HG02938 (cell line): ENCODE measurements around the gene TMTC4.
A peak's percentile ranks its signal among the peaks of the same experiment; 100 is the strongest.

Experiments used
- ATAC-seq: cut with Tn5 transposase; IDR thresholded peaks from one replicate; pipeline ENCODE4 v1.9.1; 2021; ENCODE audit warnings: mild to moderate bottlenecking, moderate library complexity; ENCODE audit not compliant: unreplicated experiment

Gene TMTC4

DNA sequence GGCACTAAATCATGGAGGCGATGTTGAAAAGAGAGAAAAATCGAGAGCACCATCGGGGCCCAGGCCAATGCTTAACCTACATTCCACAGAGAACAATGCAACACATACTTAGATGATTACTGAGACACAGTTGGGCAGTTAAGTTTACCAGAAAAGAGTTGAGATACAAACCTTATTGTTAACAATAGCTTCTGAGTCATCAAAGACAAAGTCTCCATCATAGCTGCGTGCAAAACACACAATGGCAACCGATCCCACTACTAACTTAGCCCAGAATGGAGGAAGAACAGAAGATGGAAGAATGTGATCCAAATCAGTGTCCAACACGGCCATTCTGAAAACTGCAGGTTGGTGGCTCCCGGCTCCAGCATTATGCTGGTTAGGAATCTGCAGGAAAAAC, 6.2 kb downstream of the TMTC4 start:
- no peak for ATAC-seq

DNA sequence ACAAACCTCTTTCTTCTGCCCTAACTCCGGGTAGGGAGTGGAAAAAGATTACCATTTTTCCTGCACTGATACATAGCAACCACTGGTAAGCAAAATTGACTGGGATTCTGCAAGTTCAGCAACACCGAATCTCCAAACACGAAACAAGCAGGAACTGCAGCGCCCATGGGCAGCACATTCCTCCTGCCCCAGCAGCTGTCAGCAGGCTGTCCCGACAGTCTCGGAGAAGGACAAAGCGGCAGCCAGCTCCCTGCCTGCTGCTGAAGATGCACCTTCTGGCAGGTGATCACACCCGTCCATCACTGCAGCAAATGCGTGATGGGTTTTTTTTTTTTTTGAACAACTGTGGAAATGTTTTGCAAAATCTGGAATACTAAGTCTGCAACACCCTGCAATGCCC, 6.7 kb downstream of the TMTC4 start:
- ATAC-seq: no peak

DNA sequence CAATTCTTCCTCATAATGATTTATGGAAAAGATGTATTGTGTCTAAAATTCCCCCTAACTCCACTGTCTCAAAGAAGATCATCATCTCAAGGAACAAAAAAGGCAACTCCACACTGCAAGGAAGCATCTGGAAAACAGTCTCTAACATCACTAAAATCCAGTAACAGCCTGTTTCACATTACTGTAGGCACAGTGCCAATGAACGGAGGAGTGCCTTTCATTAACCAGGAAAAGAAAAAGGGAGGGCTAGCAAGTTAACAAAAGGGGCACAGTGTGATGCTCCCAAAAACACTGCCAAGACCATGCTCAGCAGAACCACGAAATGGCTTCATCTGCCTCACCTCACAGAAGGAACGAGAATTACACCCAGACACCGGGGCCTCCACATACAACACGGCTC, 8.5 kb downstream of the TMTC4 start:
- no peak for ATAC-seq

DNA sequence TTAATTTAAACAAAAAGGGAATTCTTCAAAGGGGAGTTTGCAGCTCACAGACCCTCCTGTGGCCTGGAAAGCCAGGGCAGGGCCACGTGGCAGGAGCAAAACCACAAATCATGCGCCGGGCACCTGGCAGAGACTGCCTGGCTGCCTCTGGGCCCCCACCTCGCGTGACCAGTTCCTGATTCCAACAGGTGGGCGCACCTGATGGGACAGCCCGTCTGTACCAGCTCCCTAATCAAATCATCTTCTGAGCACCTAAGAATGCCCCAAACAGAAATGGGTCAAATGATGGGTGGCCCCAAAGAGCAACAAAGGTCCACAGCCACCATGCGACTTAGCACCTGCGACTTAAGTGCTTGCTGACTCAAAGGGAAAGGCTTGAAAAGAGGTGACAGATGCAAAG, 9.2 kb downstream of the TMTC4 start:
- no peak for ATAC-seq

DNA sequence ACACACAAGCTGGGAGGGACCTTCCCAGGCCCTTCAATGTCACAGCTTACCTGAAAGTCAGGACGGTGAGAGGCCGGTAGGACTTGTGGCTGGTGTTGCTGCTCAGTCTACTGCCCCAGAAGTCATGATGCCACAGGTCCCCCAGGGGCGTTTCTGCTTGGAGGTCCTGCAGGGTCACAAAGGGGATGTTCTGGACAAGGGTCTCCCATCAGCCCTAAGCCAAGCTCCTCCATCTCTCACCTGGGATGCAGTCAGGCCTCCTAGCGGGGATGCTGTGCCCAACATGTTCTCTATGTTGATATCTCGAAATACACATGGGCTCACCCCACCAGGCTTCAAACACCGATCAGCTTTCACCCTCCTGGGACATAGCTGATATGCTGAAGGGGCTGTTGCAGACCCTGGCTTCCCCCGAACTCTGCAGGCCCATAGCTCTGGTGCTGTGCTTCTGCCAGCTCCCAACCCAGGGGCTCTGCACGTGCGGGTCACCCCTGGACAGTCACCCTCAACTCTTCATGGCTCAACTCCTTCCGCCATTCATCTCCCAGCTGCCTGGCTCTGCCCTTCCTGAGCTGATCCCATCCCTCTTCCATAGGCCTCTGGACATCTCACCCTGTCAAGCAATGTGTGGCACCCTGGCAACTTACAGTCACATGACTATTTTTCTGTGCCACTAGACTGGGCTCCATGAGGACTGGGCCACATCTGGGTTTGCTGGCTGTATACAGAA, 10.3 kb downstream of the TMTC4 start:
- ATAC-seq: no peak

DNA sequence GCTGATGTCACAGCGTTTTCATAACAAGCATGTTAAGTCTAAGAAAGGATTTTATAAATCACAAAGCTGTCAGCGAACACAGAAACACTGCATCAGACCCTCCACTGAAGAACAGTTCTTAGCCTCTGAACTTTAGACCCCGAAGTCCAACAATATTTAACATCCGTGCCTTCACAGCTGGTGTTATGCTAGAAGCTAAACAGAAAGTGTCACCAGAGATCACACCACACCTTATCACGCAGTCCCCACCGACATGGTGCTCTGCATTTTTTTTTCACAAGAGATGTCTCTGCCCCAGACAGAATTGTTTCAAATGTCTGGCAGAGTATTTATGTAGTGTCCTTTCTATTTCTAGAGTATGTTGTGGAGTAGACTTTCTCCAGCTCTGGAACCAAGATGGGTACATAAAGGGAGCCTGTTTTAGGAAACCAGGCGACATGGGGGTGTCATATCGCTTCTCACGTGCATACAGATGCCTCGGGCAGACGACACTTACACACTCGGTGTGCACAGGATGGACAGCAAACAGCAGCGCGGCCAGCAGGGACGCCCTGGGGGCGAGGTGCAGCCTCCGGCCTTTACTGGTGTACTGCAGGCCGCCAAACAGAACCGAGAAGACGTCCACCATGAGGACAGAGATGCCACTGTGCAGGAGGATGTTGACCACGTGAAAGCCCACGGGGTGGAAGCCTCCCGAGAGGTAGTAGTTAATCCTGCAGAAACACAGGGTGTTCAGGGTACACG, 12.0 kb downstream of the TMTC4 start:
- ATAC-seq: no peak

DNA sequence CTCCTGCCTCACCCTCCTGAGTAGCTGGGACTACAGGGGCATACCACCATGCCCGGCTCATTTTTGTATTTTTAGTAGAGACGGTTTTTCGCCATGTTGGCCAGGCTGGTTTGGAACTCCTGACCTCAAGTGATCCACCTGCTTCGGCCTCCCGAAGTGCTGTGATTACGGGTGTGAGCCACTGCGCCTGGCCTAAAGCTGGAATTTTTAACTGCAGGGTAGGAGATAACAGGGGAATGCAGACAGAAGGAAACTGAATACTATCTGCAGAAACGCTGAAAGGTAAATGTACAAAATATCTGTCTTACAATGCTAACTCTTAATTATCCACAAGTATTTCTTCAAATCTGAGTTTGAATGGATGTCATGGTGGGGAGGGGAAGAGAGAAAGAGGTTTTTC, 13.8 kb downstream of the TMTC4 start:
- no peak for ATAC-seq

DNA sequence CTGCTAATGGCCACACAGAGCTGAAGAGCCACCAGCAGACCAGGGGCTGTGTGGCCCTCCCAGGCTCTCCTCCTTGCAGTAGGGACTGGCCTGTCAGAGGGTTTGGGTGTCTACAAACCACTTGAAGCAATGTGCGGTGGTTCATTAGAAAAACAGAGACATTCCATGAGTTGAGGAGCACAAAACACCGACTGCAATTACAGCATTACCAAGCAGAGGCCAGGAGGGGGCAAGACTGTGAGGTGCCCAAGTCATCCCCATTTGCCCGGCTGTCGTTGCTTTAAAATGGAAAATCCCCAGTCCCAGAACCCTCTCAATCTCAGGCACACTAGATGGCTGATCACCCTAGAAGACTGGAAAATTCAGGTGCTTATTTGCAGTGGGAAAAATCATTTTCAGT, 15.0 kb downstream of the TMTC4 start:
- ATAC-seq: no peak

DNA sequence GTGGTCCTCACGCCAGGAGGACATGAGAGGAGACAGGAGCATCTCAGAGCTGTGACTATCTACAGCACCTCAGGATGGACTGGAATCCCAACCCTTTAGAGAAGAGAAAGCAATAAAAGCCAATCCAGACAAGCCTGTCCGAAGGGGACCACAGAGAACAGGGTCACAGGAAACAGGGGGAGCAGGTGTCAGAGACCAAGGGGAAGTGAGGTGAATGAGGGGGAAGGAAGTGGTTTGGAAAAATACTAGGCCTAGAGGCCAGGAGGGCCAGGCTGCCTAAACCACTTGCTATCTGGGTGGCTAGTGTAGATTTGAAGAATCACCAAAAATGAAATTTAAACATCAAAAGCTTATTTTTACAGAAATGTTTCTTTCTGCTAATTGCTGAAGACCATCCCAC, 16.2 kb downstream of the TMTC4 start:
- peak; percentile 67 for ATAC-seq

DNA sequence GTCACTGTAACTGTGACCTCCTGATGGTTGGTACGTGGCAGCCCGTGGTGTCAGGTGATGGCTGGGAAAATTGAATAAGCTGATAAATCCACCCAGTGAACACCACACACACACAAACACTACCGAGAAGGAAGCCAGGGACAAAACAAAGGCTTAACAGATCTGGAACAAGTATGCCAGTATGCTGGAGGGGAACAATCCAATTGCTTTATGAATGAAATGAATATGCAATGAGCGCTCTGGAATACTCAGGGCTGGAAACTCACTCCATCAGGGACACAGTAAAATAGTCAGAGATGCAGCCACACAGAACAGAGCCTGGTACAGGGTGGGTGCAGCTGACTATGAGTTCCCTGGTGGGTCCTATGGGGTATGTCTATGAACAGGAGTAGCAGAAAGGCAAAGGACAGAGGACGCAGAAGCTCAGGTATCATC, 16.7 kb downstream of the TMTC4 start:
- ATAC-seq: no peak

DNA sequence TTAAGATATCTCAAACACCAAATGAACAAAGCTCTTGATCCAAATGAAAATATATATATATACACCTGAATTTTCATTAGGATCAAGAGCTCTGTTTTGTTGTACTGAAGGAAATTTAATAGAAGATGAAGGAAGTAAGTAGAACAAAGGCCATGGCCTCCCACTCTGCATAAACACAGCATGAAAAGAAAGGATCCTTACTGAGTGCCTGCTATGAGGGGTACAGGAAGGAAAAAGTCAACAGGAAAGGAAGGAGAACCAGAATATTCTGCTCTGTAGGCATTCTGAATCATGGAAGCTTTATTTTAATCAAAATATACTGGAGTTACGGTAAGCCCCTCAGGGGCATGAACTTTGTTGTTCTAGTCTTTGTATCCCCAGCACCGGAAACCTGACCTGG, 22.1 kb downstream of the TMTC4 start:
- ATAC-seq: no peak

DNA sequence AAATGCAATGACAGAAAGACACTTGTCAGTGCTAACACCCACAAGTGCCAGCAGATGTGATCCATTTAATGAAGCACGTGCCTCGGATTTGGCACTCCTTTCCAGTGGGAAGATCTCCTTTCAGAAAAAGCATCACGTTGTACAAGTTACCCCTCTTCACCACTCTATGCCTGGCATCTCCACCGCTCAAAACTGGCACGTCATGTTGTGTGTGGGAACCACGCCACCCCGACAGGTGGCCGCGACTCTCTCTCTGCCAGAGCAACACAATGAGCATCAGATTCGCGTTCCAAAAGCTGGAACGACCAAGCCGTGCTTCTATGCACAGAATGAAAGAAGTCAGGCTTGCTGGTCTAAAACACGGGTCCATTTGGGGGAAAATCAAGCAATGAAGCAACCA, 24.3 kb downstream of the TMTC4 start:
- ATAC-seq: no peak

DNA sequence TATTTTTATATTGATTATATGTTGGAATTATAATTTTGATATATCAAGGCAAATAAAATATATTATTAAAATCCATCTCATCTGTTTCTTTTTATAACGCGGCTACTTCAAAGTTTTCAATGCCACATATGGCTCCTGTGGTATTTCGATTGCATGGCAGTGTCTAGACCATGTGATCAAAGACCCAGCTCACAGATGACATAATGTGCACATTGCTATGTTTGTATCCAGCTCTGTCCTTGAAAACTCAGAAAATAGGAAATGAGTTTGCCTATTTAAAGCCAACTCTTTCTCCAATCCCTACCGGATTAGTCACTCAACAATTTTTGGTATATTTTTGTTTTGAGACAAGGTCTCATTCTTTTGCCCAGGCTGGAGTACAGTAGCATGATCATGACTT, 26.2 kb downstream of the TMTC4 start:
- no peak for ATAC-seq

DNA sequence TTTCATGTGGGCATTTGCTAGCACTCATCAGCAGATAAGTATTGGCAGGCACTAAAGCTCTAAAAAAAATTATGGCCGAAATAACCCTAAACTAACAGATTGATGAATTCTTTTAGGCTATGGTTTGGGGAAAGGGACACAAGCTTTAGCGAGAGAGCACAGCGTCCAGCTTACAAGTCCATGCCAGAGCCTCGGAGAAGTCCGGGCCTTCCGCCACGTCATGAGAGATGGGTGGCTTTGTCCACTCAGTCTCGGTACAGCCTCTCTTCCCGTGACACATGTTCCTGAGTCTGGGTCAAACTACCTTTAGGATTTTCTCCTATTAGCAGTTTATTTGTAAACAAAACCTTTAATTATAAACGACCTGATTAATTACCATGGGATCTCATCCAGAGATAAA, 27.7 kb downstream of the TMTC4 start:
- no peak for ATAC-seq

DNA sequence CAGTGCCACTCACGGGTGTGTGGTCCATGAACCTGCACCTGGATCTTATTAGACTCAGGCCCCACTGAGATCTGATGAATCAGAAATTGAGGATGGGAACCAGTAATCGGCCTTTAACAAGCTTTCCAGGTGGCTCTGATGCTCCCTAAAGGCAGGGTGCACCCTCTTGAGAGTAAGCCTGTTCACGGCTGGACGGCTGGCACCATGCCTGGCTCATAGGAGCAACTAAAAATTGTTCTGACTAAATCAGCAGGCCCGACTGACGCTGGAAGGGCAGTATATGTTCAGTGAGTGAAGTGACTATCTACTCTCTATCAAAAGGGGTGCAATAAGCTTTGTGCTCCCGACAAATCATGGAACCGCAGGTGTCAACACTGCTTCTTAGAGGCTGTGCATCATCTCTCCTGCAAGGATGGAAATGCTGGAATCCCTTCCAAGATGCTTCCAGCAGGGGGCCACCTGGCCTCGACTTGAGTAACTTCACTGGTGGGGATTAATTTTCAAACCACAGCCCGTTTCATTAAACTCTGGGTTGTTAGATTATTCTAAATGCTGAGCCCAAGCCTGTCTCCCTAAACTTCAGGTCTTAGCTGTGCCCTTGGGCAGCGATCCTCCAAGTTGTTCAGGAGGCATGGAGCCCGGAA, 28.4 kb downstream of the TMTC4 start:
- no peak for ATAC-seq

DNA sequence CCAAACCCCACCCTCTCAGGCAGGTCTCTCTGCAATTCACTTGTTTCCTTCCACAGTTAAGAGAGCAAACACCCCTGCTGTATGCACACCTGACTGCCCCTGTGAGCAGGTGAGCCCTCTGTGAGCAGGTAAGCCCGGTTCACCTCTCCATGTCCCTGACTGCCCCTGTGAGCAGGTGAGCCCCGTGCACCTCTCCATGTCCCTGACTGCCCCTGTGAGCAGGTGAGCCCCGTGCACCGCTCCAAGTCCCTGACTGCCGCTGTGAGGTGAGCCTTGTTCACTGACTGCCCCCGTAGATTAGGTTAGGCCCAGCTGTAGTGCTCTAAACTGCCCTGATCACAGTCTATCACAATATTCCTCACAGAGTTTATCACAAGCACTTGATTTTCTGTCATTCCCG, 29.2 kb downstream of the TMTC4 start:
- no peak for ATAC-seq

DNA sequence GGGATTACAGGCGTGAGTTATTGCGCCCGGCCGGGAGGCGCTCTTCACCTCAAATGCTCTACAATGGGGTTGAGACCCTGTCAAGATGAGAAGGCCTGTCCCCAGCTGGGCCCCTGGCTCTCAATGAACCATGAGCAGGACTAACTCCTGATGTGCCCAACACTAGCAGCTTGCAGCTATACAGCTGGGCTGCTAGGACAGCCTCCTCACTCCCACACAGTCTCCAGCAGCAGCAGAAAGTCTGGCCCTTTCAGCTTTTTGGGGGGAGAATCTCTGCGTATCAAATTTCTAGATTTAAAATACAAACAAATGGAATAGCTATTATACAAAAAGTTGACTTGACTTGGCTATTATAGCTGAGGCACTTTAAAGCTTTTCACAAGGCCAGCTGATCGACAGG, 30.2 kb downstream of the TMTC4 start:
- no peak for ATAC-seq

DNA sequence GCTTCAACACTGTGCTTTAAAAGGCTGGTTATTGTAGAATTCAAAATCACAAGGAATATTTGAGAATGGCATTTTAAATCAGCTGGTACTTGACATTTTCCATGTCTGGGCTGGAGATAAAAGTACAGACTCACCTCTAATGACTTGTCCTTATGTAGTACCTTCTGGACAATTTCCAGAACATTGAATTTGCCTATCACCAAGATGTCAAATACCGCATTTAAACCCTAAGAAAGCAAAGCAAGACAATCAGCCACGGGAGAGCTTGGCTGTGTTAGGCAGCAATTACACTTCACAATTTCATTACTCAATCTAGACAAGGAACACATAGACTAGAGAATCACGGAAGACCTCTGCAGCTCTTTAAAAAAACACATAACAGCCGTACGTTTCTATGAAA, 36.8 kb downstream of the TMTC4 start:
- no peak for ATAC-seq

DNA sequence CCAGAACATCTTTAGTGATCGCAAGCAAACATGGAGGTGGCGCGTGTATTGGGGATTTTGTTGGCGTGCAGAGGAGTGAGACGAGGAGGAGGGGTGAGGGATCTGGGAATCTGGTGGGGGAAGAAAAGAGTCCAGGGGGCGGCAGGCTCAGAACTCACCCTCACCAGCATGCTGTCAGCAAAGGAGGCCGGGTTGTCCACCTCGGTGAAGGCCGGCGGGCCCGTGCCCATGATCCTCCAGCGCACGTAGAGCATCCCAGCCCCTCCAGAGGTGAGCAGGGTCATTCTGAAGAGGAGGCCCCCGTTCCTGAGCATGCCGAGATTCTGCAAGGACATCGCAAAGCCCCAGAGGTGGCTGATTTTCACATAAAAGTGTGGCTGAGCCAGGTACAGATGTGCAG, 37.2 kb downstream of the TMTC4 start:
- ATAC-seq: no peak

DNA sequence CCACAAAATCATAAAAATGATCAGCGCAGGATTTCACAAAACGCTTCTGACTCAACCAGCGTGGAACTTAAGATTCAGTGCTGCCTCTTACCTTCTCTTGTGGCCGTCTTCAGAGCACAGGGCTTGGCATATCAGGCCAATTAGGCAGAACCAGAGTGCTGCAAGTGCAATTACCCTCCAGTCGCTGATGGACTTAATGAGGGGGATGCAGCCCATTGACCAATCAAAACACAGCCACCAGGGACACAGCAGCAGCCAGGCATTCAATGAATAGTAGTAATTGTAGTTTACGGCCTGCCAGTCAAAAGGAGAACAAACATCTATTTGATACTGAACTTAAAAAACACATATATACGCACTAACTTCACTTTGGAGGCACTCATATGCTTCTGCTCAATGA, 38.2 kb downstream of the TMTC4 start:
- ATAC-seq: no peak

DNA sequence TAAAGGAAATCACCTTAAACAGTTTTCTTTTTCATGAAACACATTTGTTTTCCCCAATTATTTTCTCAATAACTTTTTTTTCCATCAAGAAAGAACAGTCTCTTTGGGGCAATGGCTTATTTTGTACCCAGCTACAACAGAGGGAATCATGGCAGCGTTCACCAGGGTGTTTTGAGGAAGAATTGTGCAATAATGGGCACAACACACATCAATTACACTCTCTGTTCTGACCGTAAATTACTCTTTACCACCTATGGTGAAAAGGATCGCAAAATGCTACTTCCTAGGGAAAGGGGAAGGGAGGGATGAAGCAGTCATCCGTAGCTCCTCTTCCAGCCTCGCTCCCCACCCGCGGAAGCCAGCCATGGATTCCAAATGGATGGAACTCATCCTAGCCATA, 38.6 kb downstream of the TMTC4 start:
- ATAC-seq: no peak

DNA sequence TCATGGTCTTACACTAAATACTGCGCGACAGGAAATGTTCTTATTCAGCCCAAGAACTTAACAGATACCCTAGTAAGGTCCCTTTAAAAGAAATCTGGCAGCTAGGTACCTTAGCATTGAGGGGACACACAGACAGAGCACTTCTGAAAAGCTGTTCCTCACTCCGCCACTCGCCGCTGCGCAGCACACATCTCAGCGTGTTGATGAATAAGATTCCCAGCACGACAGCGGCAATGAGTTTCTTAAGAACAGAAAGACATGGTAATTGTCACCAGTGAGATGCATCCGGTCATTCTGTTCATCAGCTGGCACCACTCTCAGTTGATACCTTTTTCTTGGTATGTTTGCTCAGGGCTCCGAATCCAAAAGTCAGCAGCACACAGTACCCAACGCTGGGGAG, 39.9 kb downstream of the TMTC4 start:
- ATAC-seq: no peak
